ENCODE measurements around the gene NKD2. TPM values are rescaled to one million over a fixed set of nuclear protein-coding genes. Genes with fewer than 3 reads are reported as not detected.

Gene NKD2
- total RNA-seq, 1 experiment from 2014 or later, result 12.8 TPM

DNA sequence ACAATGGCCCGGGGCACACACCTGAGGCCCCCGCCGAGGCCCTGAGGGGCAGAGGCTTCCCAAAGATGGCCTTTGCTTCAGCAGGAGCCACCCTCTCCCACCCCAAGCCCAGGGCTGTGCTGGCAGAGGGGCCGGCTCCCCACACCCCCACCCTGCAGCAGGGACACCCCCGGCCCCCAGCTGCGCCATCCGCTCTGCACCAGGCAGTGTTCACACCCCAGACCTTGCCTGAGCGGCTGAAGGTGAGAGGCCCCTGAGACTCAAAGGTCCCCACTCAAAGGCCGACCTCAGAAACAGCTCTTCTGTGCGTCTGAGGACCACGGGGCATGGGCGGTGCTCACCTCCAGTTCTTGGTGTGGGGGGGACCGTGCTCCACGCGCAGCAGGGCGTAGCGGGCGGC lies 65.6 kb downstream of the NKD2 start:
- TF ChIP-seq HMGA2 (CRISPR knock-in tag; IDR thresholded peaks at IDR 0.05) (no peak), ZMAT4 (CRISPR knock-in tag; IDR thresholded peaks at IDR 0.05) (no peak), FOXJ3 (CRISPR knock-in tag; IDR thresholded peaks at IDR 0.05; ENCODE audit: borderline replicate concordance) (no peak), FOXK1 (CRISPR knock-in tag; IDR thresholded peaks at IDR 0.05) (no peak), NFATC4 (CRISPR knock-in tag; IDR thresholded peaks at IDR 0.05) (no peak), ZNF138 (CRISPR knock-in tag; conservative IDR thresholded peaks at IDR 0.05) (no peak), ATF1 (CRISPR knock-in tag; IDR thresholded peaks at IDR 0.05) (no peak), GTF2I (CRISPR knock-in tag; conservative IDR thresholded peaks at IDR 0.05) (no peak)
- TF ChIP-seq, protein P1, sequence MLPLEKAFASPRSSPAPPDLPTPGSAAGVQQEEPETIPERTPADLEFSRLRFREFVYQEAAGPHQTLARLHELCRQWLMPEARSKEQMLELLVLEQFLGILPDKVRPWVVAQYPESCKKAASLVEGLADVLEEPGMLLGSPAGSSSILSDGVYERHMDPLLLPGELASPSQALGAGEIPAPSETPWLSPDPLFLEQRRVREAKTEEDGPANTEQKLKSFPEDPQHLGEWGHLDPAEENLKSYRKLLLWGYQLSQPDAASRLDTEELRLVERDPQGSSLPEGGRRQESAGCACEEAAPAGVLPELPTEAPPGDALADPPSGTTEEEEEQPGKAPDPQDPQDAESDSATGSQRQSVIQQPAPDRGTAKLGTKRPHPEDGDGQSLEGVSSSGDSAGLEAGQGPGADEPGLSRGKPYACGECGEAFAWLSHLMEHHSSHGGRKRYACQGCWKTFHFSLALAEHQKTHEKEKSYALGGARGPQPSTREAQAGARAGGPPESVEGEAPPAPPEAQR (CRISPR knock-in tag; IDR thresholded peaks at IDR 0.05), result no peak
- TF ChIP-seq, protein P2, sequence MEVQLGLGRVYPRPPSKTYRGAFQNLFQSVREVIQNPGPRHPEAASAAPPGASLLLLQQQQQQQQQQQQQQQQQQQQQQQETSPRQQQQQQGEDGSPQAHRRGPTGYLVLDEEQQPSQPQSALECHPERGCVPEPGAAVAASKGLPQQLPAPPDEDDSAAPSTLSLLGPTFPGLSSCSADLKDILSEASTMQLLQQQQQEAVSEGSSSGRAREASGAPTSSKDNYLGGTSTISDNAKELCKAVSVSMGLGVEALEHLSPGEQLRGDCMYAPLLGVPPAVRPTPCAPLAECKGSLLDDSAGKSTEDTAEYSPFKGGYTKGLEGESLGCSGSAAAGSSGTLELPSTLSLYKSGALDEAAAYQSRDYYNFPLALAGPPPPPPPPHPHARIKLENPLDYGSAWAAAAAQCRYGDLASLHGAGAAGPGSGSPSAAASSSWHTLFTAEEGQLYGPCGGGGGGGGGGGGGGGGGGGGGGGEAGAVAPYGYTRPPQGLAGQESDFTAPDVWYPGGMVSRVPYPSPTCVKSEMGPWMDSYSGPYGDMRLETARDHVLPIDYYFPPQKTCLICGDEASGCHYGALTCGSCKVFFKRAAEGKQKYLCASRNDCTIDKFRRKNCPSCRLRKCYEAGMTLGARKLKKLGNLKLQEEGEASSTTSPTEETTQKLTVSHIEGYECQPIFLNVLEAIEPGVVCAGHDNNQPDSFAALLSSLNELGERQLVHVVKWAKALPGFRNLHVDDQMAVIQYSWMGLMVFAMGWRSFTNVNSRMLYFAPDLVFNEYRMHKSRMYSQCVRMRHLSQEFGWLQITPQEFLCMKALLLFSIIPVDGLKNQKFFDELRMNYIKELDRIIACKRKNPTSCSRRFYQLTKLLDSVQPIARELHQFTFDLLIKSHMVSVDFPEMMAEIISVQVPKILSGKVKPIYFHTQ (CRISPR knock-in tag; IDR thresholded peaks at IDR 0.05), result no peak
- TF ChIP-seq, protein P3, sequence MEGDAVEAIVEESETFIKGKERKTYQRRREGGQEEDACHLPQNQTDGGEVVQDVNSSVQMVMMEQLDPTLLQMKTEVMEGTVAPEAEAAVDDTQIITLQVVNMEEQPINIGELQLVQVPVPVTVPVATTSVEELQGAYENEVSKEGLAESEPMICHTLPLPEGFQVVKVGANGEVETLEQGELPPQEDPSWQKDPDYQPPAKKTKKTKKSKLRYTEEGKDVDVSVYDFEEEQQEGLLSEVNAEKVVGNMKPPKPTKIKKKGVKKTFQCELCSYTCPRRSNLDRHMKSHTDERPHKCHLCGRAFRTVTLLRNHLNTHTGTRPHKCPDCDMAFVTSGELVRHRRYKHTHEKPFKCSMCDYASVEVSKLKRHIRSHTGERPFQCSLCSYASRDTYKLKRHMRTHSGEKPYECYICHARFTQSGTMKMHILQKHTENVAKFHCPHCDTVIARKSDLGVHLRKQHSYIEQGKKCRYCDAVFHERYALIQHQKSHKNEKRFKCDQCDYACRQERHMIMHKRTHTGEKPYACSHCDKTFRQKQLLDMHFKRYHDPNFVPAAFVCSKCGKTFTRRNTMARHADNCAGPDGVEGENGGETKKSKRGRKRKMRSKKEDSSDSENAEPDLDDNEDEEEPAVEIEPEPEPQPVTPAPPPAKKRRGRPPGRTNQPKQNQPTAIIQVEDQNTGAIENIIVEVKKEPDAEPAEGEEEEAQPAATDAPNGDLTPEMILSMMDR (IDR thresholded peaks at IDR 0.05), result no peak
- Mint-ChIP-seq H3K36me3 (no peaks in the 10 kb centered on the region; the same call in none of the 2 replicates), H3K9me3 (no peaks in the 10 kb centered on the region), H3K4me3 (no peak overlapping the region), H3K27me3 (ENCODE audit: low read depth) (no peaks in the 10 kb centered on the region), H3K4me1 (no peaks in the 10 kb centered on the region), H3K27ac (peak overlapping the region; percentile 19; the same call in 1 of the 2 replicates)
- ChIA-PET CTCF (no interaction called here), POLR2A (no interaction called here)
- DNase-seq (ENCODE audit: low spot score) (no peak), ATAC-seq (no peak)

DNA sequence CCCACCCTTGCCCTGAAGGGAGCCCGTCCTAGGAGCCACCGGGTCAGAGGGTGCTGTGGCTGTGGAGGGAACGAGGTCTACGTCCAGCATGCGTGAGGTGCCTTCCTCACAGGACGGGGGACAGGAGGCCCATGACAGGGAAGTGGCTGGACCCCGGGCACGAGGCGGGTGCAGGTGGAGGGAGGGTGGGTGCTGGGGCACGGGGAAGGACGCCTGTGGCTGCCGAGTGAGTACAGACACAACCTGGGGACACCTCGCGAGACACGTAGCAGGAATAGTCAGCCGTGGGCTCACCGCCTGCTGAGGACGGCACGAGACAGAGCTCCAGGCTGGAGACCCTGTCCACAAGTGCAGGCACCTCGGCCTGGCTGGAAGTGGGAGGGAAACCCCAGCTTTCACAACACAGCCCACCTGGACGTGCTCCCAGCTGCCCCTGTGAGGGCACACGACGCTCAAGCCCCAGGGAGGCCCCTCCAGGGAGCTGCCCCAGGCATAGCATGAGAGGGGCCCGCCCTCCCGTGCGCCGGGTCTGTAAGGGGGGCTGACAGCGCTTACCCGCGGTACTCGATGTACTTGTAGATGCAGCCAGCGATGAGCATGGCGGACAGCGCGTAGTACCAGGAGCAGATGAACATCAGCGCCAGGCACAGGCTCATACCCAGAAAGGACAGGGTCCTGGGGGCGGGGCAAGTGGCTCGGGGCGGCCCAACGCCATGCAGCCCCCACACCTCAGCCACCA lies 66.4 kb downstream of the NKD2 start:
- H3K36me3 Mint-ChIP-seq, result no peaks in the 10 kb centered on the region; the same call in none of the 2 replicates
- no peak overlapping the region for H3K4me3 Mint-ChIP-seq
- CTCF ChIA-PET, result interaction anchor here (1.1 kb wide), 1 partner anchor 151 kb away, joined by 3 read pairs; no protein-coding TSS in a partner anchor
- no peak for ATAC-seq
- no peak for TF ChIP-seq ATF1 (CRISPR knock-in tag; IDR thresholded peaks at IDR 0.05)
- TF ChIP-seq, protein P4, sequence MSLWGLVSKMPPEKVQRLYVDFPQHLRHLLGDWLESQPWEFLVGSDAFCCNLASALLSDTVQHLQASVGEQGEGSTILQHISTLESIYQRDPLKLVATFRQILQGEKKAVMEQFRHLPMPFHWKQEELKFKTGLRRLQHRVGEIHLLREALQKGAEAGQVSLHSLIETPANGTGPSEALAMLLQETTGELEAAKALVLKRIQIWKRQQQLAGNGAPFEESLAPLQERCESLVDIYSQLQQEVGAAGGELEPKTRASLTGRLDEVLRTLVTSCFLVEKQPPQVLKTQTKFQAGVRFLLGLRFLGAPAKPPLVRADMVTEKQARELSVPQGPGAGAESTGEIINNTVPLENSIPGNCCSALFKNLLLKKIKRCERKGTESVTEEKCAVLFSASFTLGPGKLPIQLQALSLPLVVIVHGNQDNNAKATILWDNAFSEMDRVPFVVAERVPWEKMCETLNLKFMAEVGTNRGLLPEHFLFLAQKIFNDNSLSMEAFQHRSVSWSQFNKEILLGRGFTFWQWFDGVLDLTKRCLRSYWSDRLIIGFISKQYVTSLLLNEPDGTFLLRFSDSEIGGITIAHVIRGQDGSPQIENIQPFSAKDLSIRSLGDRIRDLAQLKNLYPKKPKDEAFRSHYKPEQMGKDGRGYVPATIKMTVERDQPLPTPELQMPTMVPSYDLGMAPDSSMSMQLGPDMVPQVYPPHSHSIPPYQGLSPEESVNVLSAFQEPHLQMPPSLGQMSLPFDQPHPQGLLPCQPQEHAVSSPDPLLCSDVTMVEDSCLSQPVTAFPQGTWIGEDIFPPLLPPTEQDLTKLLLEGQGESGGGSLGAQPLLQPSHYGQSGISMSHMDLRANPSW (CRISPR knock-in tag; conservative IDR thresholded peaks at IDR 0.05; ENCODE audit: low read depth), result no peak
- POLR2A ChIA-PET, result no interaction called here
- 0 out of 2 replicates have a peak overlapping the region, but pooled peaks have one; percentile 19 for H3K27ac Mint-ChIP-seq
- no peaks in the 10 kb centered on the region for H3K4me1 Mint-ChIP-seq
- no peak for DNase-seq (ENCODE audit: low spot score)
- no peaks in the 10 kb centered on the region for H3K9me3 Mint-ChIP-seq
- no peaks in the 10 kb centered on the region for H3K27me3 Mint-ChIP-seq (ENCODE audit: low read depth)

All from WTC11 (cell line).